ENCODE results near the gene RNF157.

Gene RNF157

GRCh38 chr17:76272541-76273444 is 32.5 kb upstream of the RNF157 start:
- Histone ChIP-seq H3K9ac (no peak overlapping the region), H3K4me1 (peaks cover 27% of the 10 kb centered on the region), H3K4me2 (ENCODE audit: low read length) (no peak overlapping the region), H3K9me3 (ENCODE audit: control insufficient read depth, low read length) (no peaks in the 10 kb centered on the region), H3K4me3 (ENCODE audit: low read depth, low read length) (no peak overlapping the region), H3K79me2 (peaks cover 17% of the 10 kb centered on the region), H3K27ac (no peak overlapping the region), H2AFZ (no peak overlapping the region), H3K36me3 (ENCODE audit: control insufficient read depth, insufficient read depth, low read length) (no peaks in the 10 kb centered on the region), H3K27me3 (ENCODE audit: control insufficient read depth, insufficient read depth, low read length) (no peaks in the 10 kb centered on the region)
- TF ChIP-seq CTCF (IDR thresholded peaks at IDR 0.05): no peak

GRCh38 chr17:76271669-76272540 is 31.6 kb upstream of the RNF157 start:
- no peaks in the 10 kb centered on the region for H3K36me3 ChIP-seq (ENCODE audit: control insufficient read depth, insufficient read depth, low read length)
- H3K27me3 ChIP-seq (ENCODE audit: control insufficient read depth, insufficient read depth, low read length): no peaks in the 10 kb centered on the region
- no peaks in the 10 kb centered on the region for H3K9me3 ChIP-seq (ENCODE audit: control insufficient read depth, low read length)
- H3K4me1 ChIP-seq: peaks cover 33% of the 10 kb centered on the region
- TF ChIP-seq CTCF (IDR thresholded peaks at IDR 0.05): no peak
- no peak overlapping the region for H3K9ac ChIP-seq
- no peak overlapping the region for H2AFZ ChIP-seq
- peak overlapping the region; percentile 5 for H3K4me3 ChIP-seq (ENCODE audit: low read depth, low read length)
- H3K4me2 ChIP-seq (ENCODE audit: low read length): peak overlapping the region; percentile 9
- peaks cover 19% of the 10 kb centered on the region for H3K79me2 ChIP-seq
- H3K27ac ChIP-seq: no peak overlapping the region

- Histone ChIP-seq H3K36me3 (ENCODE audit: control insufficient read depth, insufficient read depth, low read length) (no peaks in the 10 kb centered on the region), H3K27me3 (ENCODE audit: control insufficient read depth, insufficient read depth, low read length) (no peaks in the 10 kb centered on the region), H3K27ac (no peak overlapping the region), H3K9me3 (ENCODE audit: control insufficient read depth, low read length) (no peaks in the 10 kb centered on the region), H3K79me2 (peaks cover 26% of the 10 kb centered on the region), H3K4me1 (peaks cover 35% of the 10 kb centered on the region), H2AFZ (no peak overlapping the region), H3K4me2 (ENCODE audit: low read length) (no peak overlapping the region), H3K9ac (no peak overlapping the region), H3K4me3 (ENCODE audit: low read depth, low read length) (no peak overlapping the region)
- TF ChIP-seq CTCF (IDR thresholded peaks at IDR 0.05): no peak
Measured at GRCh38 chr17:76270770-76271668, 30.7 kb upstream of the RNF157 start.

GRCh38 chr17:76270127-76270592 is 29.9 kb upstream of the RNF157 start:
- no peak overlapping the region for H2AFZ ChIP-seq
- H3K79me2 ChIP-seq: peaks cover 29% of the 10 kb centered on the region
- no peaks in the 10 kb centered on the region for H3K9me3 ChIP-seq (ENCODE audit: control insufficient read depth, low read length)
- no peak overlapping the region for H3K4me2 ChIP-seq (ENCODE audit: low read length)
- TF ChIP-seq CTCF (IDR thresholded peaks at IDR 0.05): no peak
- H3K4me1 ChIP-seq: peaks cover 35% of the 10 kb centered on the region
- no peaks in the 10 kb centered on the region for H3K27me3 ChIP-seq (ENCODE audit: control insufficient read depth, insufficient read depth, low read length)
- H3K4me3 ChIP-seq (ENCODE audit: low read depth, low read length): no peak overlapping the region
- H3K27ac ChIP-seq: no peak overlapping the region
- no peak overlapping the region for H3K9ac ChIP-seq
- no peaks in the 10 kb centered on the region for H3K36me3 ChIP-seq (ENCODE audit: control insufficient read depth, insufficient read depth, low read length)

All from parathyroid adenoma (tissue), 2 donors.